Measurements from ENCODE around the gene CCDC197.

Gene CCDC197

GRCh38 chr14:93977790-93978581 lies 19.1 kb upstream of the CCDC197 start:
- Histone ChIP-seq H3K4me1 (ENCODE audit: control insufficient read depth, insufficient read depth, low read length) (no peaks in the 10 kb centered on the region), H3K27ac (ENCODE audit: extremely low read depth, low read depth, low read length) (no peak overlapping the region), H3K9me3 (ENCODE audit: control insufficient read depth, insufficient read depth, low read depth, low read length) (no peaks in the 10 kb centered on the region), H3K4me3 (ENCODE audit: low read depth, low read length) (no peak overlapping the region), H3K36me3 (ENCODE audit: control insufficient read depth in 2 of 2, insufficient read depth in 1 of 2, low read length in 2 of 2) (no peaks in the 10 kb centered on the region)
- TF ChIP-seq GLIS2 (tag by site-specific recombination; IDR thresholded peaks at IDR 0.05): no peak
- no peak for TF ChIP-seq ZNF138 (tag by site-specific recombination; IDR thresholded peaks at IDR 0.05; ENCODE audit: borderline replicate concordance)
- TF ChIP-seq ZNF16 (tag by site-specific recombination; IDR thresholded peaks at IDR 0.05; ENCODE audit: low read depth): no peak
- TF ChIP-seq ZNF202 (tag by site-specific recombination; IDR thresholded peaks at IDR 0.05; ENCODE audit: borderline replicate concordance): no peak
- TF ChIP-seq, protein P1, sequence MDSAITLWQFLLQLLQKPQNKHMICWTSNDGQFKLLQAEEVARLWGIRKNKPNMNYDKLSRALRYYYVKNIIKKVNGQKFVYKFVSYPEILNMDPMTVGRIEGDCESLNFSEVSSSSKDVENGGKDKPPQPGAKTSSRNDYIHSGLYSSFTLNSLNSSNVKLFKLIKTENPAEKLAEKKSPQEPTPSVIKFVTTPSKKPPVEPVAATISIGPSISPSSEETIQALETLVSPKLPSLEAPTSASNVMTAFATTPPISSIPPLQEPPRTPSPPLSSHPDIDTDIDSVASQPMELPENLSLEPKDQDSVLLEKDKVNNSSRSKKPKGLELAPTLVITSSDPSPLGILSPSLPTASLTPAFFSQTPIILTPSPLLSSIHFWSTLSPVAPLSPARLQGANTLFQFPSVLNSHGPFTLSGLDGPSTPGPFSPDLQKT (IDR thresholded peaks at IDR 0.05; ENCODE audit: borderline replicate concordance, low read depth, low read length): no peak
- ChIA-PET CTCF (interaction anchor here (0.6 to 1.2 kb wide), 4 partner anchors 27 to 95 kb away, joined by 3 to 5 read pairs (median 4); no protein-coding TSS in a partner anchor), POLR2A (no interaction called here)

- no peaks in the 10 kb centered on the region for H3K9me3 ChIP-seq (ENCODE audit: control insufficient read depth, insufficient read depth, low read depth, low read length)
- TF ChIP-seq ZBTB48 (tag by site-specific recombination; IDR thresholded peaks at IDR 0.05): no peak
- TF ChIP-seq ZNF416 (tag by site-specific recombination; IDR thresholded peaks at IDR 0.05): no peak
- no peak for TF ChIP-seq ZNF510 (tag by site-specific recombination; IDR thresholded peaks at IDR 0.05; ENCODE audit: insufficient replicate concordance)
- TF ChIP-seq OVOL3 (tag by site-specific recombination; IDR thresholded peaks at IDR 0.05): no peak
- TF ChIP-seq ZNF629 (tag by site-specific recombination; IDR thresholded peaks at IDR 0.05): no peak
- no peak overlapping the region for H3K27ac ChIP-seq (ENCODE audit: extremely low read depth, low read depth, low read length)
- no peak overlapping the region for H3K4me3 ChIP-seq (ENCODE audit: low read depth, low read length)
- CTCF ChIA-PET: interaction anchor here (0.6 to 1.0 kb wide), 3 partner anchors 8 to 39 kb away, joined by 3 to 5 read pairs (median 3); no protein-coding TSS in a partner anchor
- no peaks in the 10 kb centered on the region for H3K36me3 ChIP-seq (ENCODE audit: control insufficient read depth in 2 of 2, insufficient read depth in 1 of 2, low read length in 2 of 2)
- POLR2A ChIA-PET: no interaction called here
- no peaks in the 10 kb centered on the region for H3K4me1 ChIP-seq (ENCODE audit: control insufficient read depth, insufficient read depth, low read length)
These were observed 18.4 kb upstream of the CCDC197 start for GRCh38 chr14:93978735-93979134.

DNA sequence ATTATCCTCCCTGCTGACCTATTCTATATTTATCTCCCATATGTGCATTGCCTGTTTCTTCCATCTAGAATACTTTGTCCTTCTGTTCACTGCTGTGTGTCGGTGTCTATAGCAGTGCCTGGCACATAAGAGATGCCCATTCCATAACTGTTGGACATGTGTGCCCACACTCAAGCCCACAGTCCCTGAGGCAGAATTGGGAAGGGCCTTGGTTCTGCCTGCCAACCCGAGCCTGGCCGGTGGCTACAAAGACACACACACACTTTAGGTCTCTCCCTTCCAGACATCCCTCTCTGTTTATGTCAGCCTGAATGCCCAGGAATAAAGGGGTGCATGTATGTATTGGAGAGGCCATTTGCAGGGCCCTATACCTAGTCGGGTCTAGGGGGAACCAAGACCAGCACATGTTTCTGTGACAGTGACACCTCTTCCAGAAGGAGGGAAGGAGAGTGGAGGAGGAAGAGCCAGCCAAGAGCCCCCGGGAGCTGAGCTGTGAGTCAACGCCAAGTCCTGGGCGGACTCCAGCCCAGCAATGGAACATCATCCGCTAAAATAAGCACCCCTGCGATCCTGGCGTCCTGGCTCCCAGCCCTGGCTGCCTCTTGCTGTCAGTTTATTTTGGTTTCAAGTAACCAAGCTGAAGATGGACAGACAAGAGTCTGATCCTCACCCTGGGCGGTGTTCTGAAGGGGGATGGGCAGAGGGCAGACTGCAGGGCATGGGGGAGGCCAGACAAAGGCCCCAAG lies 16.5 kb upstream of the CCDC197 start:
- ChIA-PET POLR2A (no interaction called here), CTCF (interaction anchor here (1.0 kb wide), 1 partner anchor 15 kb away, joined by 3 read pairs; no protein-coding TSS in a partner anchor)
- no peak for TF ChIP-seq ZNF324 (tag by site-specific recombination; IDR thresholded peaks at IDR 0.05)
- TF ChIP-seq, protein P2, sequence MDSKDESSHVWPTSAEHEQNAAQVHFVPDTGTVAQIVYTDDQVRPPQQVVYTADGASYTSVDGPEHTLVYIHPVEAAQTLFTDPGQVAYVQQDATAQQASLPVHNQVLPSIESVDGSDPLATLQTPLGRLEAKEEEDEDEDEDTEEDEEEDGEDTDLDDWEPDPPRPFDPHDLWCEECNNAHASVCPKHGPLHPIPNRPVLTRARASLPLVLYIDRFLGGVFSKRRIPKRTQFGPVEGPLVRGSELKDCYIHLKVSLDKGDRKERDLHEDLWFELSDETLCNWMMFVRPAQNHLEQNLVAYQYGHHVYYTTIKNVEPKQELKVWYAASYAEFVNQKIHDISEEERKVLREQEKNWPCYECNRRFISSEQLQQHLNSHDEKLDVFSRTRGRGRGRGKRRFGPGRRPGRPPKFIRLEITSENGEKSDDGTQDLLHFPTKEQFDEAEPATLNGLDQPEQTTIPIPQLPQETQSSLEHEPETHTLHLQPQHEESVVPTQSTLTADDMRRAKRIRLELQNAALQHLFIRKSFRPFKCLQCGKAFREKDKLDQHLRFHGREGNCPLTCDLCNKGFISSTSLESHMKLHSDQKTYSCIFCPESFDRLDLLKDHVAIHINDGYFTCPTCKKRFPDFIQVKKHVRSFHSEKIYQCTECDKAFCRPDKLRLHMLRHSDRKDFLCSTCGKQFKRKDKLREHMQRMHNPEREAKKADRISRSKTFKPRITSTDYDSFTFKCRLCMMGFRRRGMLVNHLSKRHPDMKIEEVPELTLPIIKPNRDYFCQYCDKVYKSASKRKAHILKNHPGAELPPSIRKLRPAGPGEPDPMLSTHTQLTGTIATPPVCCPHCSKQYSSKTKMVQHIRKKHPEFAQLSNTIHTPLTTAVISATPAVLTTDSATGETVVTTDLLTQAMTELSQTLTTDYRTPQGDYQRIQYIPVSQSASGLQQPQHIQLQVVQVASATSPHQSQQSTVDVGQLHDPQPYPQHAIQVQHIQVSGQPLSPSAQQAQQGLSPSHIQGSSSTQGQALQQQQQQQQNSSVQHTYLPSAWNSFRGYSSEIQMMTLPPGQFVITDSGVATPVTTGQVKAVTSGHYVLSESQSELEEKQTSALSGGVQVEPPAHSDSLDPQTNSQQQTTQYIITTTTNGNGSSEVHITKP (tag by site-specific recombination; IDR thresholded peaks at IDR 0.05): peak; percentile 50
- TF ChIP-seq ZNF529 (tag by site-specific recombination; IDR thresholded peaks at IDR 0.05; ENCODE audit: insufficient replicate concordance): no peak
- no peak for TF ChIP-seq FEZF1 (tag by site-specific recombination; IDR thresholded peaks at IDR 0.05)
- H3K27ac ChIP-seq (ENCODE audit: extremely low read depth, low read depth, low read length): no peak overlapping the region
- no peaks in the 10 kb centered on the region for H3K9me3 ChIP-seq (ENCODE audit: control insufficient read depth, insufficient read depth, low read depth, low read length)
- H3K4me1 ChIP-seq (ENCODE audit: control insufficient read depth, insufficient read depth, low read length): no peaks in the 10 kb centered on the region
- no peaks in the 10 kb centered on the region for H3K36me3 ChIP-seq (ENCODE audit: control insufficient read depth in 2 of 2, insufficient read depth in 1 of 2, low read length in 2 of 2)
- no peak overlapping the region for H3K4me3 ChIP-seq (ENCODE audit: low read depth, low read length)
